Measurements from ENCODE around the gene CLEC4M.

CLEC4M gene

GRCh38 chr19:7732045-7732444 is 31.0 kb upstream of the CLEC4M start, which contains the start of gene CLEC4G:
Gene CLEC4G, minus strand, starts transcription at chr19:7732110. Its CDS starts 8 bp downstream, at chr19:7732102.
- H3K4me3 ChIP-seq (replicated peaks in 1 of 2; ENCODE audit: low read depth in 2 of 2, low read length in 2 of 2), result no peak within 1 kb of the TSS
- TF ChIP-seq CTCF (IDR thresholded peaks at IDR 0.05; ENCODE audit: low read depth, low read length), result no peak
- DNase-seq (ENCODE audit: low read depth in 2 of 2), result no peak

- H3K4me3 ChIP-seq (replicated peaks in 1 of 2; ENCODE audit: low read depth in 2 of 2, low read length in 2 of 2), result no peak overlapping the region
- DNase-seq (ENCODE audit: low read depth in 2 of 2), result no peak
- TF ChIP-seq CTCF (IDR thresholded peaks at IDR 0.05; ENCODE audit: low read depth, low read length), result no peak
These were observed 29.7 kb upstream of the CLEC4M start for GRCh38 chr19:7733376-7733775.

- no peak overlapping the region for H3K4me3 ChIP-seq (replicated peaks in 1 of 2; ENCODE audit: low read depth in 2 of 2, low read length in 2 of 2)
- TF ChIP-seq CTCF (IDR thresholded peaks at IDR 0.05; ENCODE audit: low read depth, low read length), result no peak
- DNase-seq (ENCODE audit: low read depth in 2 of 2), result peak; percentile 14 to 41
These were observed 28.5 kb upstream of the CLEC4M start for GRCh38 chr19:7734220-7735203.

- H3K4me3 ChIP-seq (replicated peaks in 1 of 2; ENCODE audit: low read depth in 2 of 2, low read length in 2 of 2), result no peak overlapping the region
- DNase-seq (ENCODE audit: low read depth in 2 of 2), result no peak
- no peak for TF ChIP-seq CTCF (IDR thresholded peaks at IDR 0.05; ENCODE audit: low read depth, low read length)
These were observed 26.9 kb upstream of the CLEC4M start for GRCh38 chr19:7736148-7736547.

- no peak for DNase-seq (ENCODE audit: low read depth in 2 of 2)
- TF ChIP-seq CTCF (IDR thresholded peaks at IDR 0.05; ENCODE audit: low read depth, low read length), result no peak
These were observed 25.8 kb upstream of the CLEC4M start for GRCh38 chr19:7737215-7737614.

GRCh38 chr19:7738023-7738422 is 25.0 kb upstream of the CLEC4M start:
- no peak overlapping the region for H3K4me3 ChIP-seq (replicated peaks in 1 of 2; ENCODE audit: low read depth in 2 of 2, low read length in 2 of 2)
- DNase-seq (ENCODE audit: low read depth in 2 of 2), result no peak
- TF ChIP-seq CTCF (IDR thresholded peaks at IDR 0.05; ENCODE audit: low read depth, low read length), result no peak

More at GRCh38 chr19:7737215-7737614, 25.8 kb upstream of the CLEC4M start:
- no peak overlapping the region for H3K4me3 ChIP-seq (replicated peaks in 1 of 2; ENCODE audit: low read depth in 2 of 2, low read length in 2 of 2)

Data from cardiac fibroblast (primary cell).